Upper lobe of right lung (tissue), 1 donor: ENCODE results near the gene CBL. TPM values are rescaled to one million over a fixed set of nuclear protein-coding genes. Genes with fewer than 3 reads are reported as not detected.

Experiments used
- ATAC-seq: fragments of 200-7000 bp; cut with Tn5 transposase; one replicate; pipeline ENCODE4 v1.9.1; 2020; ENCODE audit warnings: mild to moderate bottlenecking, moderate library complexity
- DNase-seq: peaks from one replicate; pipeline ENCODE4 v3.0.0-alpha.2; 2020
- H3K27ac ChIP-seq: fragments of 200-600 bp; one replicate; pipeline ENCODE4 v1.8.0; 2022
- H3K27me3 ChIP-seq: fragments of 200-600 bp; one replicate; pipeline ENCODE4 v1.8.0; 2022; ENCODE audit warnings: mild to moderate bottlenecking
- H3K36me3 ChIP-seq: fragments of 200-600 bp; one replicate; pipeline ENCODE4 v1.8.0; 2022
- H3K4me1 ChIP-seq: fragments of 200-600 bp; one replicate; pipeline ENCODE4 v1.8.0; 2022
- H3K4me3 ChIP-seq: fragments of 200-600 bp; one replicate; pipeline ENCODE4 v1.8.0; 2022; ENCODE audit warnings: mild to moderate bottlenecking
- H3K9me3 ChIP-seq: fragments of 200-600 bp; one replicate; pipeline ENCODE4 v1.8.0; 2022
- CTCF ChIP-seq: fragments of 200-600 bp; IDR thresholded peaks from one replicate; pipeline ENCODE4 v1.8.0; 2022; ENCODE audit warnings: antibody characterized with exemption
- intact Hi-C: fragments of 100-400 bp; cut with DNase I; formaldehyde crosslinking; loops from one replicate; pipeline ENCODE4 v1.11.0; 2022
- total RNA-seq: library from RNA; stranded (reverse); fragmentation: NEBNext Ultra II Directional; extraction: Animal tissue kit (Norgen Biotek cat#: 25700); gene quantifications from one replicate; pipeline ENCODE4 v1.2.1, GENCODE V29; 2021
- donor health status: DM: no; HTN: yes; CAD: no; lungs with severe emphysema.

The CBL gene
- total RNA-seq, 1 donor from 2014 or later, result 30.0 TPM

DNA sequence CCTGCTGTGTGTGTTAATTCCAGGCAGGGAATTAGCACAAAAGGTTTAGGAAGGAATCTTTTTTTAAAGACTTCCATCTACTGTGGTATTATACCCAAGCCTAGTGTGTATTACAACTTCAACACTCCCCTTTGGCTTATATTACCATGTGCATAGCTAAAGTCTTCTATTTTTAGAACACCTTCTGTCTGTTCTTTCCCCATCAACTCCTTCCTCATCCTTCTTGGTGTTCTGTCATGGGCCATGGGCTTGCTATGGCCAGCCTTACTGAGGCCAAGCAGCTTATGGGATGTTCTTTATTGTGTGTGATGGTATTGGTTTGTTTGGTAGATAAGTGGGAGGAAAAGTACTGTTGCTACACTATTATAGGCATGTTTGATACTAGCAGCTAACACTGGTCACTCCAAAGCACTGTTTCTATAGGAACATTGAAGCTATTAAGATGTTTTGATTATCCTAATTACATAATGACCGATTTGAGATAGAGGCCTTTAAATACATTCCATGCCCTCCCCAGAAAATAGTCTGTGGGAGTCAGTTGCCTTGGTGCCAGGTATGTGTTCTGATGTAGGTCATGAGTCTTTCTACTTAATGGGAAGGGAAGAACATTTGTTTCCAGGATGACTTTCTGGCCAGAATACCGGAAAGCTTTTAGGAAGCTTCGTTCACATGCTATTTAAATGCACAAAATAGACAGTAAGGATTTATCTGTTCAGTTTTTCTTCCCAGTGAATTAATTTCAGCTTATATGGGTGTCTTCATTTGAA is 94.2 kb downstream of the CBL start:
- Histone ChIP-seq H3K4me1 (no peaks in the 10 kb centered on the region), H3K9me3 (no peaks in the 10 kb centered on the region), H3K27me3 (no peaks in the 10 kb centered on the region), H3K36me3 (peaks cover 85% of the 10 kb centered on the region), H3K27ac (no peak overlapping the region), H3K4me3 (no peak overlapping the region)
- ATAC-seq (no peak), DNase-seq (no peak)
- TF ChIP-seq CTCF, result no peak
- intact Hi-C loops, result no loop called here

- Histone ChIP-seq H3K27ac (no peak overlapping the region), H3K27me3 (no peaks in the 10 kb centered on the region), H3K36me3 (peaks cover 75% of the 10 kb centered on the region), H3K4me1 (no peaks in the 10 kb centered on the region), H3K4me3 (no peak overlapping the region), H3K9me3 (no peaks in the 10 kb centered on the region)
- TF ChIP-seq CTCF, result no peak
- no peak for DNase-seq
- no peak for ATAC-seq
- intact Hi-C loops, result no loop called here
Observed at GRCh38 chr11:119303227-119303718, 97.1 kb downstream of the CBL start.

DNA sequence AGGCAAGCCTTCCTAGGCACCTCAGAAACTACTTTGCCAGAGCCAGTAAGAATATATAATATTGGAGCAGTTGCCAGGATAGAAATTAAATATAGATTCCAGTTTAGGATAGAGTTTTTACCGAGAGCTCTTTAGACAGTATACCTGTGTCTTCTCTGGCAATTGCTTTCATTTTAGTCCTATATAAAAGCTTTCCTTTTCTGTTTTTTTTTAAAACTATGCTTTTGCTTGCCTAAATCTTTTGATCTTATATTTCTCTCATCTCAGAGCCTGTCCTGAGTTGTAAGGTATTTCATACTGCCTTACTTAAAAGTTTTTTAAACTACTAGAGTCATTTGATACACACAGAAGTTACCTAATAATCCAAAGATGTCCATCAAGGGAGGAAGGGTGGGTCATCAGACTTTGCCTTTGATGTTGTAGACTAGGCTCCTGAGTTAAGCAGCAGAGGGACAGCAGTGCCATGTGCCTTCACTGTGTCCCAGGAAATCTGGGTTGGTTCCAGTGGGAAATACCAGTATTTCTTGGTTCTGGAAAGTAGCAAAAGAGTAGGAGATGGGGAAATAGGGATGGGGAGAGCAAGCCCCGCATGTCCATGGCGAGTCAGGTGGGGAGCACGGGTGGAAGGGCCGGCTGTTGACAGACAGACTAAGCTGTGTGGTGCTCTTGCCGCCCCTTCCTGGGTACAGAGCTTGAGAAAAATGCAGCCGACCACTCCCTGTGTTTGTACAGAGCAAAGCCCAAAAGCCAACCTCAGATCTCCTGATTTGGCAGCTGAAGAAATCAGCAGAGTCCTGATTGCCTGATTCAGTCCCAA is 99.6 kb downstream of the CBL start:
- no peak overlapping the region for H3K4me3 ChIP-seq

DNA sequence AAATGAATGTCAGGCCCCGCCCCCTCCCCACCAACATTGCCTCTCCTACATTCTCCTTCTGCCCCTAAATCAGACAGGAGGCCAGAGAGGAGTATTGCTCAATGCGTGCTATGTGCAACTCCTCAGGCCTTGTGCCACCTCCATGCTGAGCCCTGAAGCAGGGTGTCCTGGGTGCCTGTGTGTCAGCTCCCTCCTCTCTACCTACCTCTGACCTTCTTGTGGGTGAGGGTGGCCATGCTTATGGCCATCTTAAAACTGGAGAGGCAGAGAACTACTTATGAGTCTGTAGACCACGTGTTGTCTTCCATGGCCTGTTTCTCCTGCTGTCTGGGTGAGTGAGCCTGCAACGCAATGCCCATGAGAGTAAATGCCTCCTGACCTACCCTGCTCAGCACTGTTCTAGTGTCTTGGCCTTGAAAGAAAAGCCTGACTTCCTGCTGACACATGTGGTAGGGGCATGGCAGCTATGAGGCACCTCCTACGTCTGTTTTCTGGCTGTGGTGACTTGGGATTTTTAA is 100.3 kb downstream of the CBL start:
- no peak for TF ChIP-seq CTCF
- Histone ChIP-seq H3K4me1 (no peaks in the 10 kb centered on the region), H3K27ac (no peak overlapping the region), H3K27me3 (no peaks in the 10 kb centered on the region), H3K36me3 (peaks cover 58% of the 10 kb centered on the region), H3K9me3 (no peaks in the 10 kb centered on the region), H3K4me3 (no peak overlapping the region)
- ATAC-seq, result peak; percentile 26
- no peak for DNase-seq
- intact Hi-C loops, result no loop called here

More for the DNA sequence above, 99.6 kb downstream of the CBL start:
- H3K36me3 ChIP-seq, result peaks cover 64% of the 10 kb centered on the region
- no peaks in the 10 kb centered on the region for H3K27me3 ChIP-seq
- no peaks in the 10 kb centered on the region for H3K4me1 ChIP-seq
- no peaks in the 10 kb centered on the region for H3K9me3 ChIP-seq
- DNase-seq, result no peak
- intact Hi-C loops, result no loop called here
- no peak for TF ChIP-seq CTCF
- no peak overlapping the region for H3K27ac ChIP-seq
- no peak for ATAC-seq

DNA sequence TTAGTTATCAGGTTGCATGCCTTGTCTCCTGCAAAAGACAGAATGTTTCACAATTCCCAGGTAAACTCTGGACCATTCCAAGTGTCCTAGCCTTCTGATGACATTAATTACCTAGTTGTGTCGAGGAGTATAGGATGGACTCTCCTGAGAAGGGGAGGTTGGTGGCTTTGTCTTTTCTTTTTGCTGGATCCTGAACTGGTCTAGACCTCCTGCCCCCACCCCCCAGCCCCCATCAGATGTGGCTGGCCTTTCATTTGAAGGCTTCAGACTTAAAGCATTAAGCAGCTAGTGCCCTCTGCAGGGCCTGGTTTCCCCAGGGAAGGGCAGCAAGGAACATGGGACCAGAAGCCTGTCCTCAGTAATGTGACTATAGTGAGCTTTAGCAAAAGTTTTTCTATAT is 101.1 kb downstream of the CBL start:
- H3K9me3 ChIP-seq, result no peaks in the 10 kb centered on the region
- H3K4me3 ChIP-seq, result no peak overlapping the region
- ATAC-seq (no peak), DNase-seq (no peak)
- intact Hi-C loops, result no loop called here
- H3K36me3 ChIP-seq, result peaks cover 50% of the 10 kb centered on the region
- H3K27me3 ChIP-seq, result no peaks in the 10 kb centered on the region
- no peaks in the 10 kb centered on the region for H3K4me1 ChIP-seq
- no peak for TF ChIP-seq CTCF
- H3K27ac ChIP-seq, result peak overlapping the region; percentile 17
